NCI-H345 treated with DMSO at 0.1 percent for 48 hours (cell line): Measurements from ENCODE around the gene PHC2.

Experiments
- DNase-seq: peaks from one replicate; lab custom pipeline; 2025; ENCODE audit not compliant: unreplicated experiment; lab: John Stamatoyannopoulos, UW

PHC2 gene

GRCh38 chr1:33424610-33425009 is 6.3 kb downstream of the PHC2 start:
- no peak for DNase-seq

- DNase-seq: no peak
Observed at GRCh38 chr1:33424205-33424604, 6.7 kb downstream of the PHC2 start.

GRCh38 chr1:33420870-33421775 is 9.8 kb downstream of the PHC2 start:
- no peak for DNase-seq

GRCh38 chr1:33418811-33419210 is 12.1 kb downstream of the PHC2 start:
- no peak for DNase-seq

GRCh38 chr1:33414879-33415278 is 16.0 kb downstream of the PHC2 start:
- DNase-seq: no peak

- DNase-seq: no peak
Observed at GRCh38 chr1:33410091-33410701, 20.7 kb downstream of the PHC2 start.

GRCh38 chr1:33408093-33408436 is 22.8 kb downstream of the PHC2 start:
- DNase-seq: no peak

- no peak for DNase-seq
Observed at GRCh38 chr1:33407352-33408092, 23.4 kb downstream of the PHC2 start.

- no peak for DNase-seq
Observed at GRCh38 chr1:33402206-33402605, 28.7 kb downstream of the PHC2 start.

GRCh38 chr1:33401471-33401870 is 29.4 kb downstream of the PHC2 start:
- DNase-seq: no peak

- DNase-seq: no peak
Observed at GRCh38 chr1:33400153-33400911, 30.6 kb downstream of the PHC2 start.

GRCh38 chr1:33399375-33399774 is 31.5 kb downstream of the PHC2 start:
- DNase-seq: no peak

- DNase-seq: no peak
Observed at GRCh38 chr1:33397994-33398393, 32.9 kb downstream of the PHC2 start.

GRCh38 chr1:33397125-33397506 is 33.8 kb downstream of the PHC2 start:
- no peak for DNase-seq

- DNase-seq: no peak
Observed at GRCh38 chr1:33396188-33397124, 34.4 kb downstream of the PHC2 start.

GRCh38 chr1:33394770-33395169 is 36.1 kb downstream of the PHC2 start:
- DNase-seq: no peak

- DNase-seq: no peak
Observed at GRCh38 chr1:33393991-33394390, 36.9 kb downstream of the PHC2 start.

GRCh38 chr1:33393524-33393923 is 37.4 kb downstream of the PHC2 start:
- DNase-seq: no peak

GRCh38 chr1:33392639-33393038 is 38.3 kb downstream of the PHC2 start:
- DNase-seq: no peak

- no peak for DNase-seq
Observed at GRCh38 chr1:33392206-33392605, 38.7 kb downstream of the PHC2 start.
